Hippocampal formation (tissue), 2 donors: ENCODE results near the gene RTBDN.
"Not testable (repeated sequence)": the region's sequence is repeated elsewhere in the genome, so short reads cannot be mapped to it uniquely, and the experiment has no call there.

ENCODE experiments used
- DNase-seq, 2 donors: peaks; one replicate each; lab custom pipeline; 2025; lab: John Stamatoyannopoulos, UW

The RTBDN gene

GRCh38 chr19:12856653-12857052 is 22.3 kb upstream of the RTBDN start:
- no peak for DNase-seq

- peak; percentile 59 to 64 for DNase-seq
These were observed 13.1 kb upstream of the RTBDN start for GRCh38 chr19:12847159-12848139.

GRCh38 chr19:12846613-12847012 is 12.2 kb upstream of the RTBDN start:
- DNase-seq, result not testable (repeated sequence)

GRCh38 chr19:12843999-12844732 is 9.8 kb upstream of the RTBDN start:
- no peak for DNase-seq

- DNase-seq, result no peak
These were observed 8.9 kb upstream of the RTBDN start for GRCh38 chr19:12843328-12843727.

- DNase-seq, result no peak
These were observed 8.1 kb upstream of the RTBDN start for GRCh38 chr19:12842511-12842910.

- DNase-seq, result no peak
These were observed 6.7 kb upstream of the RTBDN start for GRCh38 chr19:12841094-12841493.

GRCh38 chr19:12840091-12841079 is 6.0 kb upstream of the RTBDN start:
- DNase-seq, result no peak

- DNase-seq, result no peak
These were observed 4.7 kb upstream of the RTBDN start for GRCh38 chr19:12838886-12839756.

- no peak for DNase-seq
These were observed 4.0 kb upstream of the RTBDN start, which contains the start of gene MAST1 for GRCh38 chr19:12838182-12838885. Gene MAST1 (plus strand): TSS chr19:12838515. CDS start chr19:12838573, 58 bp downstream.

- DNase-seq, result no peak
These were observed 2.8 kb upstream of the RTBDN start for GRCh38 chr19:12837225-12837624.

- DNase-seq, result no peak
These were observed 2.1 kb upstream of the RTBDN start for GRCh38 chr19:12836529-12836863.

GRCh38 chr19:12834976-12835757 is 788 bp upstream of the RTBDN start:
- DNase-seq, result no peak

- DNase-seq, result no peak
These were observed 427 bp downstream of the RTBDN start for GRCh38 chr19:12833738-12834565.

- no peak for DNase-seq
These were observed 1.0 kb downstream of the RTBDN start for GRCh38 chr19:12833418-12833737.

GRCh38 chr19:12828494-12828893 is 5.9 kb downstream of the RTBDN start:
- DNase-seq, result no peak

GRCh38 chr19:12825254-12826131 is 8.9 kb downstream of the RTBDN start:
- DNase-seq, result no peak

GRCh38 chr19:12821761-12822160 is 12.6 kb downstream of the RTBDN start:
- no peak for DNase-seq
